ENCODE data around the gene CBL.

GRCh38 chr11:119192111-119192510 is 14.0 kb upstream of the CBL start:
- TF ChIP-seq EZH2phosphoT487 (IDR thresholded peaks at IDR 0.05; ENCODE audit: borderline replicate concordance, low read depth, low read length) = no peak
- no peak for TF ChIP-seq CTCF (conservative IDR thresholded peaks at IDR 0.05; ENCODE audit: low read length)
